Testis (tissue), 2 donors: ENCODE data around the gene CCR8.

Experiments
- CTCF ChIP-seq, 3 experiments: fragments of 450-650 bp in 2 of 3; fragments of 200-600 bp in 1 of 3; sonication (generic) in 1 of 3; IDR thresholded peaks; one replicate each; pipeline ENCODE4 v1.5.1; 2016 to 2019; ENCODE audit warnings: antibody characterized with exemption in 3 of 3, mild to moderate bottlenecking in 2 of 3, moderate library complexity in 1 of 3
- POLR2A ChIP-seq: fragments of 450-650 bp; IDR thresholded peaks from one replicate; pipeline ENCODE4 v1.6.1; 2017; ENCODE audit warnings: antibody characterized with exemption, mild to moderate bottlenecking, moderate library complexity

GRCh38 chr3:39334205-39334604 lies 4.7 kb downstream of the CCR8 start:
- no peak for TF ChIP-seq CTCF (IDR thresholded peaks at IDR 0.05)
- TF ChIP-seq POLR2A, result no peak
